Non-pigmented ciliary epithelial cell (primary cell): ENCODE measurements around the gene IFITM10.

Experiments used
- DNase-seq: peaks from one replicate; pipeline ENCODE4 v3.0.0-alpha.2; 2010; ENCODE audit warnings: low read depth

The IFITM10 gene

DNA sequence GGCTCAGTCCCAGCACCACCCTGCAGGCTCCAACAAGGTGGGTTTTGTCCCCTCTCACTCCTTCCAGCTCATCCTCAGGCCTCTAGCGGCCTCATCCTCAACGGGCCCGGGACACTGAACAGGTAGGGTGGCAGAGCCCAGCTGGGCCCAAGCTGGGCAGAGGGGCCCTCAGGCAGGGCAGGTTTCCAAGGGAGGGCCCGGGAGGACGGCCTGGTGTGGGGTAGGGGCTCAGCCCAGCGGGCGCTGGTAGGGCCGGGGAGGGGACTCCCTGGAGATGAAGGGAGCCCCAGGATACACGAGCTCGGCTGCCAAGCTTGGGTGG is 2.5 kb upstream of the IFITM10 start:
- no peak for DNase-seq

DNA sequence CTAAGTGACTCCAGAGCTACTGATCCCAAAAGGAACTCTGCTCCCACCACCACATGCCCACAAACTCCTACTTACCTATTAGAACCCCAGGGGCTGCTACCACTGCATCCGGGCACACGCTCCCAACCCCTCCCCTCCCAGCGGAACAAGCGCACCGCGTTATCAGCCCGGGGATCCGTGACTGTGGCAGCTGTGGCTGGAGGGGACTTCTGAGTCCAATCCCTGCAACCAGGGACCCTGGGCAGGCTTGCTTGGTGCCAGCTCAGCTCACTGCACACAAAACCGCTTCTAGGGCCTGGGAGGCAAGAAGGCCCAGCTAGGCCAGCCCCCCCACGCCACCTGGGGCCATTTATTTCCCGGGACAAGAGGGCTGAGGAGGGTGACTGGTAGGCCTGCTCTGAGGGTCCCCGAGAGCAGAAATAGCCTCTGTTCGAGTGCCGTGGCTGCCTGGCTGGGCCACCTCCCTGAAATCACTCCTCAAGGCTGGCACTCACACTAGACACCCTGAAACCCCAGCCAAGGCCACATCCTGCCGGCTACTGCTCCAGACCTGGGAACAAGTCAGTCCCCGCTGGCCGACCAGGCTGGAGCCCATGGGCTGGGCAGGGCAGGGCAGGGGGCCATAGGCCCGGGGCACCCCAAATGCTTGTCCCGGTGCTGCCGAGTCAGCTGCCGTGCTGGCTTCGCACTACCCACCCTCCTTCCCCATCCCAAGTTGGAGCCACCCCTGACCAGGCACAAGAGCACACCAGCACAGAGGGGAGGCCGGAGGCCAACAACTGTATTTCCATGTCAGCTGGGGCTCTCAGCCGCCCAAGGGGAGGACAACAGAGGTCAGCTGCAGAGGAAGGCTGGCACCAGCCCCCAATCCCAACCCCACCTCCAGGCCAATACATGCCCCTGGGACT is 1.9 kb upstream of the IFITM10 start:
- DNase-seq: no peak

DNA sequence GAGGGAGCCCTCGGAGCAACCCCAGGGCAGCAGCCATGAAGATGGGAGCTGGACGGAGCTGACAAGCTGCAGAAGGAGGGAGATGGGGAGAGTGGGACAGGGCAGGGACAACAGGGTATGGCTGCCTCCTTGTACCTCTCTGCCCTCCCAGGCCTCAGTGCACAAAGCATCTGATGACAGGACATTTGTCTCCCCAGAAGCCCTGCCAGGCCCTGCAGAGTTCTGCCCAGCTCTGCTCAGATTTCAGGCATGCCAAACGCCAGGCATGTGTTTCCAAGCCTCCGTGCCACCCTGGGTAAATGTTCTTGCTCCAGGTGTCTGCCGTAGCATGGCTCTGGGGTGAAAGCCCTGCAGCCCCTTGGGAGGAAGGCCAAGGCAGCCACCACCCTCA is 1.1 kb upstream of the IFITM10 start:
- DNase-seq: no peak

DNA sequence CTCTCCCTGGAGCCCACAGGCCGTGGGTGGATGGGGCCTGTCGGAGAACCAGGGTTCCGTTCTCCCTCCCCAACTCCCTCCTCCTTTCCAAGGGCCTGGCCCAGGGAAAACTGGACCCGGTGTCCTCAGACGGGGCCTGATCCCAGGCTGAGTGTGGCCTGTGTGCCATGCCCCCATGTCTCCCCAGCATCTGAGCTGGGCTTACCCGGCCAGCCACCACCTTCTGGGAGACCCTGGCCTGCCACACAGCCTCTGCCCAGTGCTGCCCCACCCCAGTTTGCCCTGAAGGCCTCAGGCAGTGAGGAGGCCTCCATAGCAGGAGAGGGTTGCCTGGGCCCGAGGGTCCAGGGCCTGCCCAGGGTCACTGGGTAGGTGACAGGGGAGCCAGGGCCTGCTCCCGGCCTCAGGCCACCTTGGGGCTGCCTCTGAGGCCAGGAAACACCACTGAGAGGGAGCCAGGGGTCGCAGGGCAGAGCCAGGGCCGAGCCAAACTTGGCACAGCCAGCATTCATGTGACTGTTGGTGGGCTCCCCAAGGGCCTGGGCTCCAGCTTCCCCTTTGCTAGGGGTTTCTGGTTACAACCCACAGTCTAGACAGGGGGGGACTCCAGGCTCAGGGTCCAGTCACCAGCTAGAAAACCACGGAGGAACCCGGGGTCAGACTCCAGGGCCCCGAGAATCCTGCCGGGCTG is 590 bp upstream of the IFITM10 start:
- DNase-seq: no peak

DNA sequence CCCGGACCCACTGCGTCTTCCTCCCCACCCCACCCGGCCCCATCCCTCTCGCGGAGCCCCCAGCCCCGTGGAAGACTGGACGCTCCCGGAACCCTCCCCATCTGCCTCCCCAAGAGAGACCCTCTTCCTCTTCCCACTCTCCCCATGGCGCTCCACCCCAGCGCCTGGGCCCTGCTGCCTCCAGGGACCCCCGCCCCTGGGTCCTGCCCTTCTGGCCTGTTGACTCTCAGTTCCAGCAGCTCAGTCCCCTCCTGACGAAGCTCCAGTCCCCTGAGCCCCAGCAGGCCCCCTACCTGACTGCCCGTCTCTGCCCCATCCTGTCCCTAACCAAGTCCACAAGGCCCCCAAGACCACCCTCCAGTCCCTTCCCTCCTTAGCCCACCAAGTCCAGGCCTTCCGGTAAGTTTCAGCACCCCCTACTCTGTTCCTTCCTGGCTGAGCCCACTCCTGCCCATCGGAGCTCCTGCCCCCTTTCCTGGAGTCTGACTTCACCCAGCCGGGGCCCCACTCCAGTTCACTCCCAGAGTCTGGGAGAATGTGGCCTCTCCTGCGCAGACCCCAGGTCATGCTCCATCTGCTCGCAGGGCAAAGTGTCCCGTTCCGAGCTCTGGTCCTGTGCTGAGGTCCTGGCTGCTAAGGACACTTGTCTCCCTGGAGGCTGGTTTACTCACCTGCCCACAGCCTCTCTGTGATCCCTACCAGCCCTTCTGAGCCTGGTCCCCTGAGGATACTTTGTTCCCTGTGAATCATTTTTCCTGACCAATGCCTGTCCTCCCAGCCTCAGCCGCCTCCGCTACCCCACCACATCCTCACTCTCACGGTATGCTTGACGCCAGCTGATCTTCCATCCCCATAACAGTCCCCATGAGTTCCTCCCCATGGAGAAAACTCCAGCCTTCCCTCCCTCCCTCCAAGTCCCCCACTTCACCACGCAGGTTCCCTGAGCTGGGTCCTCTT is 722 bp downstream of the IFITM10 start:
- DNase-seq: no peak

DNA sequence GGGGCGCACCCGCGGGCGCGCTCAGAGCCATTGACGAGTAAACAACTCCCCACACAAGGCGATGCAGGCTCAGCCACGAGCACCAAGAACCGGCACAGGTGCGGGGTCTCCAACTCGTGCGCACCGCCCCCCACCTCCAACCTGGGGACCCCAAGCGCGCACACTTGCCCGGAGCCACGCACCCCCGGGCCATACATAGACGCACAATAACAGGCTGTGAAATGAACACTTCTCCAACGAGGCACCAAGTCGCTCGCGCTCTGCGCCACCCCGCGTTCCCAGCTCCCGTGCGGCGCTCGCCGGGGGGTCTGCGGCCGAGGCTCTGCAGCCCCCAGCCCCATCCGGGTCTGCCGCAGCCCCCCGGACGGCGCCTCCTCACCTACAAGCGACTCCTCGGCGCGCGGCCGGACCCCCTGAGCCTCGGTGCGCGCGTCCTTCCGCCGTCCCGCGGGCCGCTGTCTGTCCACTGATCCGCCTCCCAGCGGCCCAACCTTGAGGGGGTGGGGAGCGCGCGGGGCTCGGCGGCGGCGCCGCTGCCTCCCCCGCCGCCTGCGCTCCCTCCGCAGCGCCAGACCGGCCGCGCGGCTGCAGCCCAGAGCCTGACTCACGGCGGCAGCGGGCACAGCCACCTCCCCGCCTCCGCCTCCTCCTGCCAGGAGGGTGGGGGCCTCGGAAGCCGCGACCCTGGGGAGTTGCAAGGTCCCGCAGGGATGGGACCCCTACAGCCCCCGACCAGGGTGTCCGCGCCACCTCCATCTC is 1.6 kb downstream of the IFITM10 start:
- DNase-seq: no peak

DNA sequence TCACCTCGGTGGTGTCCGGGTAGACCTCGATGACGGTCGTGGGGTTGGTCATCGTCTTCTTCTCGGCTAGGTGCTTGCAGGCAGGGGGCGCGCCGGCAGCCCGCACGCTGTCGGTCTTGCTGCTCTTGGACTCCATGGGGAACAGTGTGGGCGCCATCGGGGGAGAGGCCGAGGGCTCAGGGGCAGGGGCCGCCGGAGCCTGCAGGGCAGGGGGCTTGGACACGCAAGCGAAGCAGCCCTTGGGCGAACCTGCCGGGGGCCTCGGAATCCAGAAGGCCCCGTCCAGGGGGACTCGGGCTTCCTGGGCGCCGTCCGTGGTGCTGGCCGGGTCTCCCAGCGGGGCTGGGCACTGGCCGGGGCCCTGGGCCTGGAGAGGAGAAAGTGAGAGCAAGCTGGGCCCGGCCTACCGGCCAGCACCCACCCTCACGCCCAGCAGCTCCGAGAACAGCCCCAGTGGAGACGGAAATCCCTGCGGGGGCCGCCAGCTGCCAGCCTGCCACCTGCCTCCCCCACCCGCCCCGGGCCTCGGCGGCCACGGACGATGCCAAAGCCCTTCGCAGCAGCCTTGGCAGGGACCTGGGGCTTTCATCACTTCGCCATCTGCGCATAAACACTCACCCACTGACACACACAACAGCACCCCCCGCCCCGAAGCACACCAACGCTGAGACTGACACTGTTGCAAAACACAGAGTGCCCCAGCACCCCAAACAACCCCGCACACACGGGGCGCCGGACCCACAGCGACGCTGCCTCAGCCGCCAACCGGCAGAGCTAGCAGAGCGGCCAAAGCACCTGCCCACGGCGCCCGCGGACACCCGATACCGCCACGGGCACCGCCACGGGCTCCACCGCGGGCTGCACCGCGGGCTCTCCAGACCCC is 2.4 kb downstream of the IFITM10 start:
- no peak for DNase-seq

DNA sequence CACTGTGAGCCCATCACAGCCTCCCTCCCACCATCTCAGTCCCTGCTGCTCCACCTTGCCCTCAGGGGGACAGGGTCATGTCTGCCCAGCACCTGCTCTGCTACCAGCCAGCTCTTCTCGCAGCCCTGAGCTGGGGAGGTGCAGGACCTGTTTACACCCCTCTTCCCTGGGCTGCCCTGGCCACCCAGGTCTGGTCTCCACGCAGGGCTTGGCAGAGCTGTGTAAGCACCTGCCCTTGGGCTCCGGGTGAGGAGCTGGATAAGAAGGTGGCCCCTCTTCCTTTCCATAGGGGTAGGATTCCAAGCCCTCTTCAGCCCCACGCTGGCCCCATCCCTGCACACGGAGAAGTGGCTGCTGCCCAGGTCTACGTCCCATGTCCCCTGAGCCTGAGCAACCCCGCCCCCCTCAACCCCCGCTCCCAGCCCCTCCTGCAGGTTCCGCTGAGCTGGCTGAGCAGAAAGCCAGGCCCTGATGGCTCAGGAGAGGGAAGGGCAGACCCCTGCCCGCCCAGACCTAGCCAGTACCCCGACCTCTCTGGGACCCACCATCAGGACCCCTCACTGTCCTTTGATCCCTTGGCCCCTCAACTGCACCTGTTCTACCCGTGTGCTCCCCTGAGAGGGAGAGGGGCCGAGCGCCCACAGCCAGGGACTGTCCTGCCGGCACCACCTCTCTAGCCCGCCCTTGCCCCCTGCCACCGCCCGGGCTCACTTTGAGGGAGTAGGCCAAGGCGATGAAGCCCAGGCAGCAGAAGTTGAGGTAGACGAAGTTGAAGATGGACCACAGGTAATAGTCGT is 3.2 kb downstream of the IFITM10 start:
- DNase-seq: no peak

DNA sequence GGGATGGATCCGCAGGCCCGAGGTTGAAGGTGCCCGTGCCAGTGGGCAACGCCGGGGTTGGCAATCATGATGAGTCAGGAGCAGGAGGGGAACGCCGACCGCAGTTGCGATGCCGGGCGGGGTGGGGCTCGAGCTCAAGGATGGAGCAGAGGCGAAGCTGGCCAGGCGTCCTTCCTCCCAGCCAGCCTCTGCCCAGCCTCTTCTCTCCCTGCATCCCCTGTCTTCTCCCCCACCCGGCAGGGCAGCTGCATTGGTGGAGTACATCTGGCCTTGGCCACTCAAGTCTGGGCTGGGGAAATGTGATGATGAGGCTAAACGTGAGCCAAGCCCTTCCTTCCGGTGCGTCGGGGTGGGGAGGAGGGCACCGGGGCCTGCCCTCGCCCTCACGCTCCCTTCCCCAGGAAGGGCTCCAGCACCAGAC is 3.9 kb downstream of the IFITM10 start:
- no peak for DNase-seq

DNA sequence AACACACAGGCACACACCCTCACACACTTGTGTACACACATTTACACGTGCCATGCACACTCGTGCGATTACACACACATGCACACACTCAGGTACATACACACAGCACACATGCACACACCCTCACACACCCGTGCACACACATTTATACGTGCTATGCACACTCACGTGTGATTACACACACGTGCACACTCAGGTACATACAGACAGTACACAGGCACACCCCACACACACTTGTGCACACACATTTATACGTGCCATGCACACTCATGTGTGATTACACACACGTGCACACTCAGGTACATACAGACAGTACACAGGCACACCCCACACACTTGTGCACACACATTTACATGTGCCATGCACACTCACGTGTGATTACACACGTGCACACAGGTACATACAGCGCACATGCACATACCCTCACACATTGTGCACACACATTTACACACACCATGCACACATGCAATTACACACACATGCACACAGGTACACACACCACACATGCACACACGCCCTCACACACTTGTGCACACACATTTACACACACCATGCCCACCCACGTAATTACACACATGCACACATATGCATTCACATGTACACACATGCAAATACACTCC is 4.6 kb downstream of the IFITM10 start:
- no peak for DNase-seq

DNA sequence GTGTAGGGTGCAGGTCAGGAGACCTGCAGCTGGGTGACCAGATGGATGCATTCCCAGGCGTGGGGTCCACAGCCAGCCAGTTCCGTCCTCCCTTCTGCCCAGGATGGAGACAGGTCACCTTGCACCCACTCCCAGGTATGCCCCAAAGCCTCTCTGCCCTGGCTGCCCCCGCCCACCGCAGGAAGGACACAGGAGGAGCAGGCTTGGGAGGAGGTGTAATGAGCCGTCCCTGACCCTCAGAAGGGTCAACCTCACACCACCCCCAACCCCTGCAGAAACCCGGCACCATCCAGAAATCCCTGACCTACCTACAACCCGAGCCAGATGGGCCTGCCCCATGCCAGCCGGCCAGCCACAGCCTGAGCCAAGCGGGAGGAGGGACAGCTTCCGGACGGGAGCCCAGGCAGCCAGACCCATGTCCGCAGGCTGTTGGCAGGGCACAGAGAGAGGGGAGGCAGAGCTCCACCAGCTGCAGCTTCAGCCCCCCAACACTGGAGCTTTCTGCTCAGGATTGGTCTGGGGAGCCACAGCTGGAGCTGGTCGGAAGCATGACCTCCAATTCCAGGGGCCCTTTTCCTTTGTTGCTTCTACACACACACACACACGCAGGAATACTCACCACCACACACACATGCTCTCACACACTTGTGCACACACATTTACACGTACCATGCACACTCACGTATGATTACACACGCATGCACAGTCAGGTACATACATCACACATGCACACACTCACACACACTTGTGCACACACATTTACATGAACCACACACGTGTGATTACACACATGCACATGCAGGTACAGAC is 5.3 kb downstream of the IFITM10 start:
- DNase-seq: no peak

DNA sequence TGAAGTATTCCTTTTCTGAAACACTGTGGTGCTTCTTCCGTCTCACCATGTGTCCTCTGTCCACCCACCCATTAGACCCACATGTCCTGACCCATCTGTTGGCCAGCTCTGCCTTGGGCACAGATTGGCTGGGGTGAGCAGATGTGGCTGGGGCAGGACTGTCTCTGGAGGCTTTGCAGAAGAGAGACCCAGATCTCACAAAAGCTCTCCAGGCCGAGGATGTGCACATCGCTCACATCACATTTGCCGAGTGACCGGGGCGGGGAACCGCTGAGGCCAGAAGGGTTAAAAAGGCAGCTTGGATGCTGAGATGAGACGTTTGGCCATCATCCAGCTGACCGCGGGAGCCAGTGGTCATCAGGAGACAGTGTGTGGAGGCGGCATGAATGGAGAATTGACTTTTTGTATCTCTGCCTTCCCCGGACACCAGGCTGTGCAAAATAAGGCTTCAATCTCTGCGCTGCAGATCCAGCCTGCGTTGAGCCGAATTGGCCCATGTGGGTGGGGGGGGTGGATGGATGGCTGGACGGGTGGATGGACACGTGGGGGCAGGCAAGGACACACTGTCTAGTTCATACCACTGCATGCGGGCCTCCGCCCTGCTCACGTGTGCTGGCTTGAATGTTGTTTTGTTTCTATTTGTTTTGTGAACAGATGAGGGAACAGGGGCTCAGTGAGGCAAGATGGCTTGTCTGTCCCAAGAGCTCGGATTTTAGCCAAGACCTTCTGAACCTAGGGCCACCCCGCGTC is 6.1 kb downstream of the IFITM10 start:
- DNase-seq: no peak

DNA sequence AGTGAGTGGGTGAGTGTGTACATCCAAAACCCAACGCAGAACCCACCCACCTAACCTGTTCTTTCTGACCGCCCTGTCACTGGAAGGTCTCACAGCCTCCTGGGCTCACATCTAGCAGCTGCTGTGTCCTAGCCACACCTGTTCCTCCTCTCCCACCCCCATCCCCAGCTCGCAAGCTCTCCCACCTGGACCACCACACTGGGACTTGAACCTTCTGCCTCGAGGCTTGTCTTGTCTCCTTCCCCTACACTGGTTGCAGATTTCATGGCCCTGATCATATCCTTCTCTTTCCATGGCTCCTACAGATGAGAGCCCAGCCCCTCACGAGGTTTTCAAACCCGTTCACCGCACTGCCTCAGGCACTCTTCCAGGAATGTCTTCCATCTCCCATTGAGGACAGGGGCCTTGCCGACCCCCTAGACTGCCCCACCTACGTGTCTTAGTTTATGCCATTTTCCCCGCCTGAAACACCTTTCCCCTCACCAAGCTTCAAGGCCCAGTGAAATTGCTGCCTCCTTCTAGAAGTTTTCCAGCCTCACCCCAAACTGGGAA is 6.7 kb downstream of the IFITM10 start:
- no peak for DNase-seq

DNA sequence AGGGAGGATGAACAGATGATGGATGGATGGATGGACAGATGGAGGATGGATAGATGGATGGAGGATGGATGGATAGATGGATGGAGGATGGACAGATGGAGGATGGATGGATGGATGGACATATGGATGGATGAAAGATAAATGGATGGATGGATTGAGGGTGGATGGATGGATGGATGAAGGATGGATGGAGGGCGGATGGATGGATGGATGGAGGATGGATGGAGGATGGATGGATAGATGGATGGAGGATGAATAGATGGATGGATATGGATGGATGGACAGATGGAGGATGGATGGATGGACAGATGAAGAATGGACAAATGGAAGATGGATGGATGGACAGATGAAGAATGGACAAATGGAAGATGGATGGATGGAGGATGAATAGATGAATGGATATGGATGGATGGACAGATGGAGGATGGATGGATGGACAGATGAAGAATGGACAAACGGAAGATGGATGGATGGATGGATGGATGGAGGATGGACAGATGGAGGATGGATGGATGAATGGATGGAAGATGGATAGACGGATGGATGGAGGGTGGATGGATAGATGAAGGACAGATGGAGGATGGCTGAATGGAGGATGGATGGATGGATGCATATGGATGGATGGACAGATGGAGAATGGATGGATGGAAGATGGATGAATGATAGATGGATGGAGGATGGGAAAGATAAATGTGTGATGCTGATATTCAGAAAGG is 7.4 kb downstream of the IFITM10 start:
- no peak for DNase-seq

DNA sequence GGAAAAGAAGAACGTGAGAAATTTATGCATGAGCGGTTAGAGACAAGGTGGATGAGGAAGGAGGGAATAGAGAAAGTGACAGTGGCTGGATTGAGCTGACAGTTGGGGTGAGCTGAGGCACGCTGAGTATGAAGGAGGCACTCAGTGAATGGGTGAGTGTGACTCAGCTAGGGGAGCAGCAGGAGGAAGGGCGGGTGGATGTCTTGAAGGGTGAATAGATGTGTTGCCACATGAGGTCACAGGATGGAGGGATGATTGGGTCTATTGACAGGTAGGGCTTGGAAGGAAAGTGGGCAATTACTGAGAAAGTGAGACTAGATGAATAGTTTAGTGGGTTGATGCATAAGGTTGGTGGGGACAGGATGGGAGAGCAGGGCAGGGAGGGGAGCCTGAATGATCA is 8.0 kb downstream of the IFITM10 start:
- DNase-seq: no peak

DNA sequence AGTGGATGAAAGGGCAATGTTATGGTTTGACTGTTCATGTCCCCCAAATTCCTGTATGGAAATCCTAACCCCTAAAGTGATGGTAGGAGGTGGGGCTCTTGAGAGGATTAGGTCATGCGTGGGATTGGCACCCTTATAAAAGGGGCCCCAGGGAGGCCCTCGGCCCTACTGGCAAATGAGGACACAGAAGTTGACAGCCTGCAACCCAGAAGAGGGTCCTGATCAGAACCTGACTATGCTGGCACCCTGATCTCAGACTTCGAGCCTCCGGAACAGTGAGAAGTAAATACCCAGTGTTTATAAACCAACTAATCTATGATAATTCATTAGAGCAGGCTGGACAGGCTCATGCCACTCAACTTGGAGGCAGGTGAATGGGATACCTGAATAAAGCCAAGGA is 8.7 kb downstream of the IFITM10 start:
- DNase-seq: no peak
